ENCODE results near the gene PAPPA.

PAPPA gene

GRCh38 chr9:116358251-116358650 is 204.7 kb downstream of the PAPPA start:
- DNase-seq: no peak

- DNase-seq: no peak
These were observed 206.4 kb downstream of the PAPPA start for GRCh38 chr9:116360016-116360415.

GRCh38 chr9:116360989-116361388 is 207.4 kb downstream of the PAPPA start:
- no peak for DNase-seq

- no peak for DNase-seq
These were observed 208.0 kb downstream of the PAPPA start for GRCh38 chr9:116361547-116361946.

- DNase-seq: no peak
These were observed 208.9 kb downstream of the PAPPA start for GRCh38 chr9:116362493-116362892.

GRCh38 chr9:116365056-116365471 is 211.5 kb downstream of the PAPPA start:
- no peak for DNase-seq

- DNase-seq: no peak
These were observed 212.7 kb downstream of the PAPPA start for GRCh38 chr9:116366241-116366640.

- no peak for DNase-seq
These were observed 215.1 kb downstream of the PAPPA start for GRCh38 chr9:116368680-116369079.

- DNase-seq: no peak
These were observed 216.1 kb downstream of the PAPPA start for GRCh38 chr9:116369706-116370105.

GRCh38 chr9:116370556-116370955 is 217.0 kb downstream of the PAPPA start:
- DNase-seq: no peak

- no peak for DNase-seq
These were observed 218.6 kb downstream of the PAPPA start for GRCh38 chr9:116372081-116372673.

- DNase-seq: no peak
These were observed 219.2 kb downstream of the PAPPA start for GRCh38 chr9:116372786-116373185.

GRCh38 chr9:116377179-116377798 is 223.7 kb downstream of the PAPPA start:
- no peak for DNase-seq

GRCh38 chr9:116378873-116379272 is 225.3 kb downstream of the PAPPA start:
- no peak for DNase-seq

GRCh38 chr9:116379821-116380220 is 226.2 kb downstream of the PAPPA start:
- no peak for DNase-seq

- no peak for DNase-seq
These were observed 227.0 kb downstream of the PAPPA start for GRCh38 chr9:116380496-116380995.

- DNase-seq: no peak
These were observed 227.8 kb downstream of the PAPPA start for GRCh38 chr9:116381350-116381749.

- no peak for DNase-seq
These were observed 228.5 kb downstream of the PAPPA start for GRCh38 chr9:116382053-116382452.

- DNase-seq: no peak
These were observed 229.5 kb downstream of the PAPPA start for GRCh38 chr9:116383133-116383532.

- DNase-seq: no peak
These were observed 230.3 kb downstream of the PAPPA start for GRCh38 chr9:116383936-116384335.

GRCh38 chr9:116387934-116388698 is 234.5 kb downstream of the PAPPA start:
- DNase-seq: no peak

GRCh38 chr9:116389541-116390302 is 236.1 kb downstream of the PAPPA start:
- no peak for DNase-seq

All from activated T-cell treated with anti-CD3 and anti-CD28 coated beads, Interleukin-2, amount 50 U/mL, for 1 hour (primary cell).